A172 (cell line): ENCODE measurements around the gene CD300LB. TPM values are rescaled to one million over a fixed set of nuclear protein-coding genes. Genes with fewer than 3 reads are reported as not detected.
"Not testable (repeated sequence)": the region's sequence is repeated elsewhere in the genome, so short reads cannot be mapped to it uniquely, and the experiment has no call there.

Experiments used
- DNase-seq: peaks from one replicate; pipeline ENCODE4 v3.0.0-alpha.2; 2015; ENCODE audit warnings: low spot score
- total RNA-seq: library from RNA; depleted of rRNA; stranded (reverse); fragments of >200 nt; shearing (Covaris generic); gene quantifications from 2 replicates; pipeline ENCODE4 v1.2.3, GENCODE V29; 2014; rRNA removed

CD300LB gene
- total RNA-seq, 1 experiment from 2014 or later, result not detected

- DNase-seq, result peak; percentile 69
These were observed 37.9 kb downstream of the CD300LB start for GRCh38 chr17:74493331-74493833.

GRCh38 chr17:74491626-74492025, 39.6 kb downstream of the CD300LB start:
- no peak for DNase-seq

- no peak for DNase-seq
These were observed 40.6 kb downstream of the CD300LB start for GRCh38 chr17:74490716-74491115.

GRCh38 chr17:74488276-74488675, 43.0 kb downstream of the CD300LB start:
- DNase-seq, result not testable (repeated sequence)

GRCh38 chr17:74485841-74486240, 45.4 kb downstream of the CD300LB start:
- no peak for DNase-seq

- DNase-seq, result no peak
These were observed 46.1 kb downstream of the CD300LB start for GRCh38 chr17:74485022-74485743.

- DNase-seq, result no peak
These were observed 47.2 kb downstream of the CD300LB start for GRCh38 chr17:74484066-74484465.

GRCh38 chr17:74481621-74482020, 49.7 kb downstream of the CD300LB start:
- DNase-seq, result no peak

GRCh38 chr17:74480290-74480689, 51.0 kb downstream of the CD300LB start:
- DNase-seq, result no peak

GRCh38 chr17:74478420-74479100, 52.7 kb downstream of the CD300LB start:
- peak; percentile 16 for DNase-seq

- no peak for DNase-seq
These were observed 53.9 kb downstream of the CD300LB start for GRCh38 chr17:74477411-74477810.

GRCh38 chr17:74475189-74475588, 56.1 kb downstream of the CD300LB start:
- no peak for DNase-seq

- no peak for DNase-seq
These were observed 57.1 kb downstream of the CD300LB start for GRCh38 chr17:74474043-74474792.

GRCh38 chr17:74473294-74473693, 58.0 kb downstream of the CD300LB start:
- no peak for DNase-seq

GRCh38 chr17:74472890-74473289, 58.4 kb downstream of the CD300LB start:
- DNase-seq, result no peak

- DNase-seq, result no peak
These were observed 59.9 kb downstream of the CD300LB start for GRCh38 chr17:74471341-74471740.

Other genes with a start within 250 kb of the CD300LB start
- gene KIF19, start 205.2 kb downstream of the CD300LB start, total RNA-seq, result not detected in 2 replicates
- gene BTBD17, start 169.6 kb downstream of the CD300LB start, total RNA-seq, result not detected in 2 replicates
- not detected in 2 replicates for gene GPR142, start 164.0 kb downstream of the CD300LB start, total RNA-seq
- 2.7 and 5.9 TPM in 2 replicates for gene GPRC5C, start 99.4 kb downstream of the CD300LB start, total RNA-seq
- gene CD300A, start 64.8 kb downstream of the CD300LB start, total RNA-seq, result not detected in 2 replicates
- gene CD300C, start 14.6 kb upstream of the CD300LB start, total RNA-seq, result 0.45 and 0.46 TPM in 2 replicates
- not detected in 2 replicates for gene CD300H, start 36.0 kb upstream of the CD300LB start, total RNA-seq
- not detected in 2 replicates for gene CD300LD, start 60.8 kb upstream of the CD300LB start, total RNA-seq
- not detected in 2 replicates for gene CD300E, start 92.3 kb upstream of the CD300LB start, total RNA-seq
- not detected in 2 replicates for gene CD300LF, start 181.4 kb upstream of the CD300LB start, total RNA-seq
- gene RAB37, start 205.8 kb upstream of the CD300LB start, total RNA-seq, result 0.05 TPM in 1 of 2 replicates, not detected in the other
- gene NHERF1, start 217.2 kb upstream of the CD300LB start, total RNA-seq, result 205 and 246 TPM in 2 replicates
- gene NAT9, start 244.9 kb upstream of the CD300LB start, total RNA-seq, result 22.8 and 32.5 TPM in 2 replicates